HepG2 (cell line): ENCODE data around the gene SLC5A10. TPM values are rescaled to one million over a fixed set of nuclear protein-coding genes. Genes with fewer than 3 reads are reported as not detected.

Experiments used
- AGO2 ChIP-seq: fragments of 200-400 bp; formaldehyde crosslinking; optimal IDR thresholded peaks from 2 replicates; pipeline ENCODE3; 2017; ENCODE audit warnings: mild to moderate bottlenecking, low read depth, low read length, moderate library complexity
- CENPT ChIP-seq: sonication (generic); formaldehyde crosslinking; IDR thresholded peaks from 2 replicates; pipeline ENCODE4 v1.8.0; 2022; ENCODE audit warnings: low read depth, mild to moderate bottlenecking, moderate library complexity, missing genetic modification reagents
- EZH2 ChIP-seq: conservative IDR thresholded peaks from 2 replicates; pipeline ENCODE4 v1.6.1; 2012; ENCODE audit warnings: mild to moderate bottlenecking, low read depth, low read length, moderate library complexity
- HOXA3 ChIP-seq: sonication (generic); formaldehyde crosslinking; IDR thresholded peaks from 2 replicates; pipeline ENCODE4 v1.5.0; 2020; ENCODE audit warnings: missing genetic modification reagents
- MAFG ChIP-seq: sonication (generic); formaldehyde crosslinking; IDR thresholded peaks from 2 replicates; pipeline ENCODE4 v1.5.1; 2020; ENCODE audit warnings: mild to moderate bottlenecking, missing genetic modification reagents
- TCF7L2 ChIP-seq: IDR thresholded peaks from 2 replicates; pipeline ENCODE4 v1.6.1; 2011; ENCODE audit warnings: mild to moderate bottlenecking, low read depth, low read length, moderate library complexity
- TMF1 ChIP-seq: sonication (generic); formaldehyde crosslinking; IDR thresholded peaks from 2 replicates; pipeline ENCODE4 v1.8.1; 2022; ENCODE audit warnings: low read depth, missing genetic modification reagents
- ZFP62 ChIP-seq: sonication (generic); formaldehyde crosslinking; IDR thresholded peaks from 2 replicates; pipeline ENCODE4 v1.4.0; 2020; ENCODE audit warnings: missing genetic modification reagents
- ZNF143 ChIP-seq: sonication (generic); formaldehyde crosslinking; IDR thresholded peaks from 2 replicates; pipeline ENCODE4 v1.4.0; 2020; ENCODE audit warnings: missing genetic modification reagents
- ZNF432 ChIP-seq: sonication (generic); formaldehyde crosslinking; IDR thresholded peaks from 2 replicates; pipeline ENCODE4 v1.5.0; 2020; ENCODE audit warnings: missing genetic modification reagents, mild to moderate bottlenecking, borderline replicate concordance
- ZNF652 ChIP-seq: IDR thresholded peaks from 2 replicates; pipeline ENCODE4 v1.6.1; 2016; ENCODE audit warnings: low read depth, borderline replicate concordance
- ZNF746 ChIP-seq: sonication (generic); formaldehyde crosslinking; IDR thresholded peaks from 2 replicates; pipeline ENCODE4 v1.8.0; 2022; ENCODE audit warnings: mild to moderate bottlenecking, missing genetic modification reagents
- ZSCAN12 ChIP-seq: sonication (generic); formaldehyde crosslinking; IDR thresholded peaks from 2 replicates; pipeline ENCODE4 v1.9.0; 2021; ENCODE audit warnings: mild to moderate bottlenecking, missing genetic modification reagents
- ZSCAN29 ChIP-seq: sonication (generic); formaldehyde crosslinking; conservative IDR thresholded peaks from 2 replicates; pipeline ENCODE4 v1.4.0; 2020; ENCODE audit warnings: mild to moderate bottlenecking, missing genetic modification reagents
- polyA plus RNA-seq, 8 experiments: library from polyadenylated mRNA; depleted of rRNA in 3 of 8; stranded (reverse) in 7 of 8; unstranded in 1 of 8; fragments of >200 nt; fragmentation: Illumina TruSeq in 4 of 8; extraction: Trizol in 4 of 8; gene quantifications; 2 replicates each; pipeline versions ENCODE4 v1.2.1 to v1.2.3, GENCODE V29; 2011 to 2016; ENCODE audit warnings: low read depth in 4 of 8, missing spikeins in 1 of 8, mixed read lengths in 1 of 8; ENCODE audit not compliant: insufficient read depth in 1 of 8
- total RNA-seq, 5 experiments: library from RNA; depleted of rRNA; stranded (reverse); fragments of >200 nt; fragmentation: Illumina TruSeq; extraction: Trizol; gene quantifications; 2 replicates each; pipeline ENCODE4 v1.2.3, GENCODE V29; 2016; ENCODE audit warnings: low read depth in 1 of 5
- TF ChIP-seq, protein P1 (sequence below): sonication (generic); formaldehyde crosslinking; IDR thresholded peaks from 2 replicates; pipeline ENCODE4 v1.5.0; 2020; ENCODE audit warnings: mild to moderate bottlenecking, missing genetic modification reagents, borderline replicate concordance
- TF ChIP-seq, protein P2 (sequence below): sonication (generic); formaldehyde crosslinking; conservative IDR thresholded peaks from 2 replicates; pipeline ENCODE4 v1.4.0; 2020; ENCODE audit warnings: mild to moderate bottlenecking, missing genetic modification reagents, moderate library complexity
- TF ChIP-seq, protein P3 (sequence below): sonication (generic); formaldehyde crosslinking; IDR thresholded peaks from 2 replicates; pipeline ENCODE4 v1.9.0; 2021; ENCODE audit warnings: missing genetic modification reagents, mild to moderate bottlenecking, borderline replicate concordance

SLC5A10 gene
- total and polyA plus RNA-seq, 2 of the 13 experiments (the other 11 are each of a cell fraction or from before 2014, with no cell fraction given), result 0.05 TPM; not detected in 1

DNA sequence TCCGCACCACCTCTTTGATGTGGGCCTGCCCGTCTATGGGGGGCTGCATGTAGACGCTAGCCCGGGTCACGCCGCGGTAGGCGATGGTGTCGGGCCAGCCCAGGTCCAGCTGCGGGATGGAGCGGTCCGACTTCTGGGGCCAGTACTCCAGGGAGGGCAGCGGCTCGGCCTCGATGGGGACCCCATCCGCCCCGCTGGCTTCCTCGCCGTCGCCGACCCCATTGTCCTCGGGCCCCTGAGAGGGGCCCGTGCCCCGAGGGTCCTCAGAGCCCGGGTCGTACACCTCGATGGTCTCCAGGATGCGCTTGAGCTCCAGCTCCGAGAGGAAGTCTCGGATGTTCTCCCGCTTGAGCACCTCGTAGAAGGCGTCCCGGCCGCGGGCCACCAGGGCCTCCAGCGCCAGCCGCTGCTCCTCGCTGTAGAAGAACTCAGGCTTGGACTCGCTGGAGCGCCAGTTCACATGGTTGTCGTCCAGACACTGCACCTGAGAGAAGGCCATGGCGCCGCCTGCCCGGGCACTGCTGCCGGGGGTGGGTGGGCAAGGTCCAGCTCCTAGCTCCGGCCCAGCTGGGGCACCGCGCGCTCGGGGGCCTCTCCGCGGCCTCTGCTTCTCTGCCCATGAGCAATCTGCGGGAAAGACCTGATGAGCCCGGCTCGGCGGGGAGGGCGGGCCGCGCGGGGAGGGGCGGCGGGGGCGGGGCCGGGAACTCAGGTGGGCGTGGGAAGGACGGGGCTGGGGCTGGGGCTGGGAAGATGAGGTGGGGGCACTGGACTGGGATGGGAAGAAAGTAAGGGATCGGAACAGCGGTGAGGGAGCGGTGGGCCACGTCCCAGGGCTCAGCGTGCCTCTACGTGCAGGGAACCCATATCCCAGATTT is 51.8 kb downstream of the SLC5A10 start (continued):
- TF ChIP-seq, protein P1, sequence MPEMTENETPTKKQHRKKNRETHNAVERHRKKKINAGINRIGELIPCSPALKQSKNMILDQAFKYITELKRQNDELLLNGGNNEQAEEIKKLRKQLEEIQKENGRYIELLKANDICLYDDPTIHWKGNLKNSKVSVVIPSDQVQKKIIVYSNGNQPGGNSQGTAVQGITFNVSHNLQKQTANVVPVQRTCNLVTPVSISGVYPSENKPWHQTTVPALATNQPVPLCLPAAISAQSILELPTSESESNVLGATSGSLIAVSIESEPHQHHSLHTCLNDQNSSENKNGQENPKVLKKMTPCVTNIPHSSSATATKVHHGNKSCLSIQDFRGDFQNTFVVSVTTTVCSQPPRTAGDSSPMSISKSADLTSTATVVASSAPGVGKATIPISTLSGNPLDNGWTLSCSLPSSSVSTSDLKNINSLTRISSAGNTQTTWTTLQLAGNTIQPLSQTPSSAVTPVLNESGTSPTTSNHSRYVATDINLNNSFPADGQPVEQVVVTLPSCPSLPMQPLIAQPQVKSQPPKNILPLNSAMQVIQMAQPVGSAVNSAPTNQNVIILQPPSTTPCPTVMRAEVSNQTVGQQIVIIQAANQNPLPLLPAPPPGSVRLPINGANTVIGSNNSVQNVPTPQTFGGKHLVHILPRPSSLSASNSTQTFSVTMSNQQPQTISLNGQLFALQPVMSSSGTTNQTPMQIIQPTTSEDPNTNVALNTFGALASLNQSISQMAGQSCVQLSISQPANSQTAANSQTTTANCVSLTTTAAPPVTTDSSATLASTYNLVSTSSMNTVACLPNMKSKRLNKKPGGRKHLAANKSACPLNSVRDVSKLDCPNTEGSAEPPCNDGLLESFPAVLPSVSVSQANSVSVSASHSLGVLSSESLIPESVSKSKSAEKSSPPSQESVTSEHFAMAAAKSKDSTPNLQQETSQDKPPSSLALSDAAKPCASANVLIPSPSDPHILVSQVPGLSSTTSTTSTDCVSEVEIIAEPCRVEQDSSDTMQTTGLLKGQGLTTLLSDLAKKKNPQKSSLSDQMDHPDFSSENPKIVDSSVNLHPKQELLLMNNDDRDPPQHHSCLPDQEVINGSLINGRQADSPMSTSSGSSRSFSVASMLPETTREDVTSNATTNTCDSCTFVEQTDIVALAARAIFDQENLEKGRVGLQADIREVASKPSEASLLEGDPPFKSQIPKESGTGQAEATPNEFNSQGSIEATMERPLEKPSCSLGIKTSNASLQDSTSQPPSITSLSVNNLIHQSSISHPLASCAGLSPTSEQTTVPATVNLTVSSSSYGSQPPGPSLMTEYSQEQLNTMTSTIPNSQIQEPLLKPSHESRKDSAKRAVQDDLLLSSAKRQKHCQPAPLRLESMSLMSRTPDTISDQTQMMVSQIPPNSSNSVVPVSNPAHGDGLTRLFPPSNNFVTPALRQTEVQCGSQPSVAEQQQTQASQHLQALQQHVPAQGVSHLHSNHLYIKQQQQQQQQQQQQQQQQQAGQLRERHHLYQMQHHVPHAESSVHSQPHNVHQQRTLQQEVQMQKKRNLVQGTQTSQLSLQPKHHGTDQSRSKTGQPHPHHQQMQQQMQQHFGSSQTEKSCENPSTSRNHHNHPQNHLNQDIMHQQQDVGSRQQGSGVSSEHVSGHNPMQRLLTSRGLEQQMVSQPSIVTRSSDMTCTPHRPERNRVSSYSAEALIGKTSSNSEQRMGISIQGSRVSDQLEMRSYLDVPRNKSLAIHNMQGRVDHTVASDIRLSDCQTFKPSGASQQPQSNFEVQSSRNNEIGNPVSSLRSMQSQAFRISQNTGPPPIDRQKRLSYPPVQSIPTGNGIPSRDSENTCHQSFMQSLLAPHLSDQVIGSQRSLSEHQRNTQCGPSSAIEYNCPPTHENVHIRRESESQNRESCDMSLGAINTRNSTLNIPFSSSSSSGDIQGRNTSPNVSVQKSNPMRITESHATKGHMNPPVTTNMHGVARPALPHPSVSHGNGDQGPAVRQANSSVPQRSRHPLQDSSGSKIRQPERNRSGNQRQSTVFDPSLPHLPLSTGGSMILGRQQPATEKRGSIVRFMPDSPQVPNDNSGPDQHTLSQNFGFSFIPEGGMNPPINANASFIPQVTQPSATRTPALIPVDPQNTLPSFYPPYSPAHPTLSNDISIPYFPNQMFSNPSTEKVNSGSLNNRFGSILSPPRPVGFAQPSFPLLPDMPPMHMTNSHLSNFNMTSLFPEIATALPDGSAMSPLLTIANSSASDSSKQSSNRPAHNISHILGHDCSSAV (CRISPR knock-in tag), result no peak
- TF ChIP-seq, protein P2, sequence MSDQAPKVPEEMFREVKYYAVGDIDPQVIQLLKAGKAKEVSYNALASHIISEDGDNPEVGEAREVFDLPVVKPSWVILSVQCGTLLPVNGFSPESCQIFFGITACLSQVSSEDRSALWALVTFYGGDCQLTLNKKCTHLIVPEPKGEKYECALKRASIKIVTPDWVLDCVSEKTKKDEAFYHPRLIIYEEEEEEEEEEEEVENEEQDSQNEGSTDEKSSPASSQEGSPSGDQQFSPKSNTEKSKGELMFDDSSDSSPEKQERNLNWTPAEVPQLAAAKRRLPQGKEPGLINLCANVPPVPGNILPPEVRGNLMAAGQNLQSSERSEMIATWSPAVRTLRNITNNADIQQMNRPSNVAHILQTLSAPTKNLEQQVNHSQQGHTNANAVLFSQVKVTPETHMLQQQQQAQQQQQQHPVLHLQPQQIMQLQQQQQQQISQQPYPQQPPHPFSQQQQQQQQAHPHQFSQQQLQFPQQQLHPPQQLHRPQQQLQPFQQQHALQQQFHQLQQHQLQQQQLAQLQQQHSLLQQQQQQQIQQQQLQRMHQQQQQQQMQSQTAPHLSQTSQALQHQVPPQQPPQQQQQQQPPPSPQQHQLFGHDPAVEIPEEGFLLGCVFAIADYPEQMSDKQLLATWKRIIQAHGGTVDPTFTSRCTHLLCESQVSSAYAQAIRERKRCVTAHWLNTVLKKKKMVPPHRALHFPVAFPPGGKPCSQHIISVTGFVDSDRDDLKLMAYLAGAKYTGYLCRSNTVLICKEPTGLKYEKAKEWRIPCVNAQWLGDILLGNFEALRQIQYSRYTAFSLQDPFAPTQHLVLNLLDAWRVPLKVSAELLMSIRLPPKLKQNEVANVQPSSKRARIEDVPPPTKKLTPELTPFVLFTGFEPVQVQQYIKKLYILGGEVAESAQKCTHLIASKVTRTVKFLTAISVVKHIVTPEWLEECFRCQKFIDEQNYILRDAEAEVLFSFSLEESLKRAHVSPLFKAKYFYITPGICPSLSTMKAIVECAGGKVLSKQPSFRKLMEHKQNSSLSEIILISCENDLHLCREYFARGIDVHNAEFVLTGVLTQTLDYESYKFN (CRISPR knock-in tag), result no peak
- no peak for TF ChIP-seq ZSCAN29 (CRISPR knock-in tag)
- TF ChIP-seq ZNF432, result no peak
- 0 out of 2 replicates have a peak, but pooled peaks have one; percentile 49 for TF ChIP-seq HOXA3
- no peak for TF ChIP-seq ZNF652 (CRISPR knock-in tag)
- no peak for TF ChIP-seq ZSCAN12 (CRISPR knock-in tag)
- 0 out of 2 replicates have a peak, but pooled peaks have one; percentile 26 for TF ChIP-seq ZNF143
- TF ChIP-seq MAFG (CRISPR knock-in tag), result no peak
- TF ChIP-seq ZFP62, result no peak
- TF ChIP-seq TCF7L2, result no peak
- no peak for TF ChIP-seq ZNF746
- no peak for TF ChIP-seq EZH2
- TF ChIP-seq, protein P3, sequence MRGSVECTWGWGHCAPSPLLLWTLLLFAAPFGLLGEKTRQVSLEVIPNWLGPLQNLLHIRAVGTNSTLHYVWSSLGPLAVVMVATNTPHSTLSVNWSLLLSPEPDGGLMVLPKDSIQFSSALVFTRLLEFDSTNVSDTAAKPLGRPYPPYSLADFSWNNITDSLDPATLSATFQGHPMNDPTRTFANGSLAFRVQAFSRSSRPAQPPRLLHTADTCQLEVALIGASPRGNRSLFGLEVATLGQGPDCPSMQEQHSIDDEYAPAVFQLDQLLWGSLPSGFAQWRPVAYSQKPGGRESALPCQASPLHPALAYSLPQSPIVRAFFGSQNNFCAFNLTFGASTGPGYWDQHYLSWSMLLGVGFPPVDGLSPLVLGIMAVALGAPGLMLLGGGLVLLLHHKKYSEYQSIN (CRISPR knock-in tag), result no peak
- TF ChIP-seq AGO2, result peak; percentile 61
- TF ChIP-seq CENPT (CRISPR knock-in tag), result no peak
- TF ChIP-seq TMF1 (CRISPR knock-in tag), result no peak
